LNCAP (cell line): Measurements from ENCODE around the gene RAD51.

Source experiments
- TF ChIP-seq, protein P1 (sequence below): fragments of 450-650 bp; IDR thresholded peaks from 2 replicates; pipeline ENCODE4 v1.5.1; 2017; ENCODE audit warnings: mild to moderate bottlenecking

The RAD51 gene

GRCh38 chr15:40764629-40765103 lies 69.7 kb downstream of the RAD51 start:
- TF ChIP-seq, protein P1, sequence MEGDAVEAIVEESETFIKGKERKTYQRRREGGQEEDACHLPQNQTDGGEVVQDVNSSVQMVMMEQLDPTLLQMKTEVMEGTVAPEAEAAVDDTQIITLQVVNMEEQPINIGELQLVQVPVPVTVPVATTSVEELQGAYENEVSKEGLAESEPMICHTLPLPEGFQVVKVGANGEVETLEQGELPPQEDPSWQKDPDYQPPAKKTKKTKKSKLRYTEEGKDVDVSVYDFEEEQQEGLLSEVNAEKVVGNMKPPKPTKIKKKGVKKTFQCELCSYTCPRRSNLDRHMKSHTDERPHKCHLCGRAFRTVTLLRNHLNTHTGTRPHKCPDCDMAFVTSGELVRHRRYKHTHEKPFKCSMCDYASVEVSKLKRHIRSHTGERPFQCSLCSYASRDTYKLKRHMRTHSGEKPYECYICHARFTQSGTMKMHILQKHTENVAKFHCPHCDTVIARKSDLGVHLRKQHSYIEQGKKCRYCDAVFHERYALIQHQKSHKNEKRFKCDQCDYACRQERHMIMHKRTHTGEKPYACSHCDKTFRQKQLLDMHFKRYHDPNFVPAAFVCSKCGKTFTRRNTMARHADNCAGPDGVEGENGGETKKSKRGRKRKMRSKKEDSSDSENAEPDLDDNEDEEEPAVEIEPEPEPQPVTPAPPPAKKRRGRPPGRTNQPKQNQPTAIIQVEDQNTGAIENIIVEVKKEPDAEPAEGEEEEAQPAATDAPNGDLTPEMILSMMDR: no peak

DNA sequence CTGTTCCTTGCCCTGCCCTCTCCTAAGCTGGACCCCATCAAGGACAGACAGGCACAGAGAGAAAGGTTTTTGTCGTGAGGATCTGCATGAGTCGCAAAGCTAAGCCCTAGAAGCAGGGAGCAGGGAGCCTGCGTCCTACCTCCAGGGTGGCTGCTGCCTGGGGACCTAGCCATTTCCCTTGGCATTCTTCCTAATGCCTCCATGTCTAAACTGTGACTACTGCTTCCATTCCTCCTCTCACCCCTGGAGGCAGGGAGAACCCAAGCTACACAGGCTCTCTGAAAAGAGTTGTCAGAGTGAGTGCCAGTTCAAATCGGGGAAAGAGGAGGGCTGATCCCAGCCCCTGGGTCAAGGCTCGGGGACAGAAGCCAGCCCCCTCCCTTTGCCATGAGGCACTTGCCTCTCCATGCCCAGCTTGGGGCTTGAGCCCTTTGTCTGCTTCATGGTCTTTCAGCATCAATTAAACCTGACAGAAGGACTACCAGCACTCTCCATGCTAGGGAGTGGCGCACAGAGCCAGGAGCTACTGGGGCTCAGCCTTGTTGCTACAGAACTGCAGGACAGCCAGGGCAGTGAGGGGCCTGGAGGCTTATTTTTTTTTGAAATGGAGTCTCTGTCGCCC lies 71.3 kb downstream of the RAD51 start:
- TF ChIP-seq, protein P1: no peak

DNA sequence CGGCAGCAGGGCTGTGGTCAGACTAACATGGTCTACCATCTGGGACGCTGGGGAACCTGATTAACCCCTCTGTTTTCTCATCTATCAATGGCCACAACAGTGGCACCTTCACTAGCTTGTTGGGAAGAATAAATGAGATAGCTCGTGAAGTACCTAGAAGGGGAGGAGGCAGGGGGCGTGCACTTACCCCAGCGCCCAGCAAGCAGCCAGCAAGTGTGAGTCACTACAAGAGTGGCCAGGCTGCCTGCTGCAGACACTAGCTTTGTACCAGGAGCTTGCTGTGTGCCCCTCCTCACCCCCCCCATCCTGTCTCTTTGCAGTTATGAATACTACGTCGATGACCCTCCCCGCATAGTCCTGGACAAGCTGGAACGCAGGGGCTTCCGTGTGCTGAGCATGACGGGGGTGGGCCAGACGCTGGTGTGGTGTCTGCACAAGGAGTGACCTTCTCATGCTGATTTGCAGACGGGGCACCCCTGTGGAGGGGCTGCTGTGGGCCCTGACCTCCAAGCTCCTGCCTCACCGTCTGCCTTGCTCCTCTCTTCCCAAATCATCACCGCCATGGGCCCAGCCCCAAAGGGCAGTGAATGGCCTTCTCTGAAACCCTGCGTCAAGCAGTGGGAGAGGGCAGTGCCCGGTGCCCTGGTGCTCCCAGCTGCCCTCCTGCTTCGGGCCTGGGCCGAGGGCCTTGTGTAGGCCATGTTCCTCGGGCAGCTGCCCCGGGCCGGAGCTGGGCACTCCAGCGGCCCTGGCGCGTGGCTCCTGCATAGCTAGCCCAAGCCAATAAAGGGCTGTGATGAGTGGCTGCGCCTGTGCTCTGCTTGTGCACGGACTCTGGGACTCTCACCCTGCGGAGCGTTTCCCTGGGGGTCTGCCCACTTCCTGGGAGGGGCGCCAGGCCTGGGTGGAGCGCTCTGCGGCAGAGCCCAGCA lies 72.2 kb downstream of the RAD51 start:
- TF ChIP-seq, protein P1: no peak

DNA sequence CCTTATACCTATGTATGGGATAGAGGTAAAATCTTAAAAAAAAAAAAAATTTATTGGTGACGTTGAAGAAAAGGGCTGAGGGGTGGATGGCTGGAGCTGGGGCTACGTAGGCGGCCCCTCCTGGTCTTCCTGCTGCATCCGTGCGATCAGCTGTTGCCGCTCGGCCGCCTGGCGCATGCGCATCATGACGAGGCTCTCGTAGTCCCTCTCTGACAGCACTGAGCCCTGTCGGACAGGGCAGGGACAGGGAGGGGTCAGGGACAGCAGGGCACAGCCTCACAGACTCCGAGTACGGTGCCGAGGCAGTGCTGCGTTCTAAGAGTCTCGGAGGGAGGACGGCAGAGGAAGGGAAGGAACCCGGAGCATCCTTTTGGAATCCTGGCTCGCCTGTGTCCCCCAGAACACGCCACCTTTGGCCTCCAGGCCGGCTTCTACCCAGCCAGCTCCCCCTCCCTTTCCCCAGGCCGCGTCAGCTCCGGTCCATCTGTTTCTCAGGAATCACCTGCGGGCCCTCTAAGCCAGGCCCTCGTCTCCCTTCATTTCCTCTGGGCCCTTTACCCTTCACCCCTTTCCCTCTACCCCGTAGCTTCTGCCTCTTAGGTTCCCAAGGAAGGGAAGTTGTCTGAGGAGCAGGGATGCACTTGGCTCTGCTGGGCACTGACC lies 73.0 kb downstream of the RAD51 start:
- TF ChIP-seq, protein P1: no peak

DNA sequence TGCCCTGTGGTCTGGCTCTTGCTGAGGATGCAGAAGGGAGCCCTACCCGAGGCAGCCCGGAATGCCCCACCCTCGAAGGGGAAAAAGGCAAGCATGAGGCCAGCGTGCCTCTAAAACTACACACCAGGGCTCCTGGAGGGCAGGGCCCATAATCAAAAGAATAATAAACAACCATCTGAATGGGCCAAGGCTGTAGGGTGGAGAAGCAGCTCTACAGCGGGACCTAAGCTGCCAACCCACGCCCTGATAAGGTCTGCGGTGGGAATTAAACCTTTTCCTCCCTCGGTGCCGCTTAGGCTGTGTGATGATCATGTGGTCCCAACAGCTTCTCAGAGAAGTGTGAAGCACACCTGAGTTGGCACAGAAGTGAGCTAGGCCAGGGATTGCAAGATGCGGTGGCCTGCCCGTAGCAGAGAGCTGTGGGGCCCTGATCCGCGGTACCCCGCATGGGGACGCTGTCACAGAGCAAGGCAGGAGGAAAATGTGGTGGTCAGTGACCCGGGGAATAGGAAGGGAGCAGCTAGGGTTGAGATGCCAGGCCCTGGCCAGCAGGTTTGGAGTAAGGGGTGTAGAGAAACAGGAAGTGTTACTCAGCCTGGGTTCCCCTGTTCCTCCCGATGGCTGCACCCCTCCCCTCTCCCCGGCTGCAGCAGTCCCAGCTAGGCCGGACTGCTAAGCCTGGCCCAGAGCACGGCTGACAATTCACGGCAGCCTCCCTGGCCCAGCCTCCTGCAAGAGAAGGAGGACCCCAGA lies 73.7 kb downstream of the RAD51 start:
- TF ChIP-seq, protein P1: no peak

- TF ChIP-seq, protein P1: no peak
These were observed 74.5 kb downstream of the RAD51 start, which contains the start of gene C15orf62 for GRCh38 chr15:40769274-40770146. C15orf62 (plus strand) TSS chr15:40769980; CDS start chr15:40770496, 516 bp downstream.
